Ovary (tissue), 3 donors: ENCODE data around the gene ADAMTS13.

Experiments used
- POLR2A ChIP-seq: fragments of 450-650 bp; IDR thresholded peaks from one replicate; pipeline ENCODE4 v1.6.1; 2017; ENCODE audit warnings: antibody characterized with exemption, mild to moderate bottlenecking, moderate library complexity
- TF ChIP-seq, protein P1 (sequence below), 3 donors: fragments of 450-650 bp in 2 of 3; fragments of 200-600 bp in 1 of 3; IDR thresholded peaks; one replicate each; pipeline versions ENCODE4 v1.5.1 to v1.8.0; 2016 to 2022; ENCODE audit warnings: antibody characterized with exemption in 3 of 3, mild to moderate bottlenecking in 1 of 3
- donor health status: DM: no; HTN: no; CAD: no.

DNA sequence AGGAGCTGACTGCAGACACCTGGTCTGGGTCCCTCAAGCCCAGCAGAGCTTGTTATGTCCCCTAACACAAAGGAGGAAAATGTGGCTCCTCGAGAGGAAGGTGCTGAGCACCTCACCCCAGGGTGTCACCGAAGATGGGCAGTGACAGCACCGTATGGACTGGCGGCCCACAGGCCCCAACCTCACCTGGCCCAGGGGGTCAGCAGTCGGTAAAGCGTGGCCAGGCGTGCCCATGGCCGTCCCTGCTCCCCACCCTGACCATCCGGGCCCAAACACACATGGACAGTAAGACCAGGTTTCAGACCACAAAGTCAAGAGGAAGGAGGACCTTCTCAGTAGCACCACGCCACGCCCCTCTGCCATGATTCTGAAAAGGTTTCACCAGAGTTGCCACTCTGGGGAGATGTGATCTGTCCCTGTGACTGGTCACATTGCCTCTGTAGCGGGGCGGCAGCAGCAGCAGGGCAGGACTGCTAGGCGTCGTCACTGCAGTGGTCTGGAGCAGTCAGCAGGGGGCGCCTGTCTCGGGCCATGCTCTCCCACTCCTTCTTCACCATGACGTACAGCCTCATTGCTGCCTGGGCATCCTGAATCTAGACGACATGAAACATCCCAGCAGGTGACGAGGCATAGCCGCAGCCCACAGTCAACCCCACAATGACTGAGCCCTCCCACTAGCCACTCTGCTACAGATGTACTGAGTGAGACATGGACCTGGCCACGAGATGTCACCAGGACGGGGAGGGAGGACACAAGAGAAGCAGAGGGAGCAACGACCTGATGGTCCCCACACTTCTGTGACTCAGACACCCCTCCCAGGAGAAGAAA lies 15.5 kb upstream of the ADAMTS13 start:
- TF ChIP-seq, protein P1, sequence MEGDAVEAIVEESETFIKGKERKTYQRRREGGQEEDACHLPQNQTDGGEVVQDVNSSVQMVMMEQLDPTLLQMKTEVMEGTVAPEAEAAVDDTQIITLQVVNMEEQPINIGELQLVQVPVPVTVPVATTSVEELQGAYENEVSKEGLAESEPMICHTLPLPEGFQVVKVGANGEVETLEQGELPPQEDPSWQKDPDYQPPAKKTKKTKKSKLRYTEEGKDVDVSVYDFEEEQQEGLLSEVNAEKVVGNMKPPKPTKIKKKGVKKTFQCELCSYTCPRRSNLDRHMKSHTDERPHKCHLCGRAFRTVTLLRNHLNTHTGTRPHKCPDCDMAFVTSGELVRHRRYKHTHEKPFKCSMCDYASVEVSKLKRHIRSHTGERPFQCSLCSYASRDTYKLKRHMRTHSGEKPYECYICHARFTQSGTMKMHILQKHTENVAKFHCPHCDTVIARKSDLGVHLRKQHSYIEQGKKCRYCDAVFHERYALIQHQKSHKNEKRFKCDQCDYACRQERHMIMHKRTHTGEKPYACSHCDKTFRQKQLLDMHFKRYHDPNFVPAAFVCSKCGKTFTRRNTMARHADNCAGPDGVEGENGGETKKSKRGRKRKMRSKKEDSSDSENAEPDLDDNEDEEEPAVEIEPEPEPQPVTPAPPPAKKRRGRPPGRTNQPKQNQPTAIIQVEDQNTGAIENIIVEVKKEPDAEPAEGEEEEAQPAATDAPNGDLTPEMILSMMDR (IDR thresholded peaks at IDR 0.05) = peak; percentile 61 to 78 (median 73)
- no peak for TF ChIP-seq POLR2A
